Motor neuron (in vitro differentiated cells): ENCODE data around the gene USP11. TPM values are rescaled to one million over a fixed set of nuclear protein-coding genes. Genes with fewer than 3 reads are reported as not detected.

Source experiments
- ATAC-seq, 8 experiments: fragments of 200-7000 bp; cut with Tn5 transposase; replicated peaks in 6 of 8; 2 replicates each; pipeline ENCODE4 v1.8.0; 2021; ENCODE audit warnings: mild to moderate bottlenecking in 8 of 8, moderate library complexity in 8 of 8
- H3K27ac ChIP-seq, 2 donors: fragments of 250-450 bp; sonication (Bioruptor Pico); 2 replicates each; pipeline ENCODE4 v1.9.0; 2021; ENCODE audit warnings: antibody characterized with exemption in 2 of 2, mild to moderate bottlenecking in 2 of 2, moderate library complexity in 1 of 2
- H3K4me1 ChIP-seq, 2 donors: fragments of 250-450 bp; sonication (Bioruptor Pico); replicated peaks in 1 of 2; 2 replicates each; pipeline ENCODE4 v1.6.1; 2021; ENCODE audit warnings: antibody characterized with exemption in 2 of 2, mild to moderate bottlenecking in 2 of 2, moderate library complexity in 1 of 2
- H3K4me3 ChIP-seq, 5 donors: fragments of 250-450 bp; sonication (Bioruptor Pico); 2 replicates each; pipeline ENCODE4 v1.9.0; 2021; ENCODE audit warnings: antibody characterized with exemption in 5 of 5, mild to moderate bottlenecking in 5 of 5, moderate library complexity in 4 of 5
- WGBS, 10 experiments: fragments of 450-650 bp; shearing (Covaris generic); methylation state at CpG; one replicate each; pipeline ENCODE4 v1.0.0; 2022; 5-methylcytosine and 5-hydroxymethylcytosine counted together
- in situ Hi-C, 9 experiments: fragments of 400-800 bp; cut with MboI; loops; one replicate each; pipeline ENCODE4 v1.15.0; 2021; ENCODE audit warnings: low sequenced_read_pairs in 9 of 9, low pct_unique_long_range_greater_than_20kb in 2 of 9; ENCODE audit not compliant: unreplicated experiment in 9 of 9
- total RNA-seq, 8 experiments: library from RNA; unstranded; fragments of 300-600 nt; gene quantifications; 2 replicates each; pipeline versions ENCODE4 v1.2.3 to v1.2.4, GENCODE V29; 2022

The USP11 gene
- total RNA-seq, 8 experiments from 2014 or later = 25.0 to 167 (median 110) TPM

DNA sequence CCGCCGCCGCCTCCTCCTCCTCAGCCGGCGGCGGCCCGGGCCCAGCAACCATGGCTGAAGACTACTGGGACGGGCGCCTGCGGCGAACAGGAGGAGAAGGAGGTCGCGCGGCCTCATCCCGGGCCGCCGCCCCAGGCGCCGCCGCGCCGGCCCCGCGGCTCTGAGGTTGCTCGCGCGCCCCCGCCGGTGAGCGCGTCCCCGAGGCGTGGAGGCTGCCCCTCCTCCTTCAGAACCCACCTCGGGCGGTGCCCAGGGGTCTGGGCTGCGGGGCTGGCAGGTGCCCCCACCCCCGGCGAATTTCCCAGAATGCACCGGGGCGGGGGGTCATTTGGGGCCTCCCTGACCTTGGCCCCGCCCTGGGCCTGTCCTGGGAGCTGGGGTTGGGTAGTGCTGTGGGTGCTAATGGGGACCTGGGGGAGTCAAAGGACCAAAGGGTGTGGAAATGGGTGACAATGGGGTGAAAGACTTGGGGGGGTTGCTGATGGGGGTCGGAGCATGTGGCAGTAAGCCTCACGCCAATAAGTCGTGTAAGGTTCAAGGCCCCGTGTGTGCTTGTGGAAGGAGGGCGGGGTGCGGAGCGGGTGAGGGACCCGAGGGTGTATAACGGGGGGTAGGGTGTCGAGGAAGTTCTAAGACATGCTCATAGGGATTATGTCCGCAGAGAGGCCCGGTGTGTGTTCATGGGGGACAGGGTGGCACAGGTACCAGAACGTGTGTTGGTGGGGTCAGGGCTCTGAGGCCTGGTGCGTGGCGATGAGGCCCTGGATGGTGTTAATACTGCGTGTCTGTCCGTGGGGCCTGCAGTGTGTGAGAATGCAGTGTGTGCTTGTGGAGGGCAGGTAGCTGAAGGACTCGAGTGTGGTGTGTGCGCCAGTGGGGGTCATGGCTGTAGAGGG is 13.6 kb upstream of the USP11 start:
- ATAC-seq = peak in 6 of 8 experiments; percentile 0 to 17 (median 5)
- in situ Hi-C loops = loop anchor here in 6 of 9 experiments (25.0 kb wide), 2 partner anchors 168 to 293 kb away; no protein-coding TSS in a partner anchor
- no CpG with 5 or more reads among the region's 60 CpGs for WGBS, 10 experiments

DNA sequence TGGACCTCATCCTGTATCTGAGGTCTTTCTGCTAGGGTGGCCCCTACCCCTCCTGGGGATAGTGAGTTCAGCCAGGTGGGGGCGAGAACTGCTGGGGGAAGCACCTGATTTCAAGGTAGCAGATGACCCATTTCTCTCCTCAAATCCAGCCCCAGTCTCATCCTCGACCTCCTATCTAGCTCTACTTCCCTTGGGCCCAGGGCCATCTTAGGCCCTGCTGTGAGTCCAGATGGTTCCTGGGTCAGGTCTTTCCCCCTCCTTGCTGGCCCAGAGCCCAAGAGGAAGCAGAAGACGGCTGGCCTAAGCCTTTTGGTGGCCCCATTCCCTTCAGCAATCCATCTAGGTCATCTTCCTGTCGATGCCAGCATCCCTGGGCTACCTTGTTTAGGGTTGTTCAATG is 11.1 kb upstream of the USP11 start:
- in situ Hi-C loops = loop anchor here in 6 of 9 experiments (25.0 kb wide), 2 partner anchors 166 to 291 kb away; no protein-coding TSS in a partner anchor
- ATAC-seq = no peak
- WGBS, 10 experiments = 73% methylated on average over 3 of the region's 4 CpGs; no CpG with 5 or more reads in 9 of the 10 experiments

More for the DNA sequence above, 13.6 kb upstream of the USP11 start:
- peak overlapping the region; percentile 99 to 100 for H3K27ac ChIP-seq
- peak overlapping the region; percentile 71 to 97 (median 80) for H3K4me3 ChIP-seq
- peaks cover 16 to 19% of the 10 kb centered on the region in 2 donors for H3K4me1 ChIP-seq

DNA sequence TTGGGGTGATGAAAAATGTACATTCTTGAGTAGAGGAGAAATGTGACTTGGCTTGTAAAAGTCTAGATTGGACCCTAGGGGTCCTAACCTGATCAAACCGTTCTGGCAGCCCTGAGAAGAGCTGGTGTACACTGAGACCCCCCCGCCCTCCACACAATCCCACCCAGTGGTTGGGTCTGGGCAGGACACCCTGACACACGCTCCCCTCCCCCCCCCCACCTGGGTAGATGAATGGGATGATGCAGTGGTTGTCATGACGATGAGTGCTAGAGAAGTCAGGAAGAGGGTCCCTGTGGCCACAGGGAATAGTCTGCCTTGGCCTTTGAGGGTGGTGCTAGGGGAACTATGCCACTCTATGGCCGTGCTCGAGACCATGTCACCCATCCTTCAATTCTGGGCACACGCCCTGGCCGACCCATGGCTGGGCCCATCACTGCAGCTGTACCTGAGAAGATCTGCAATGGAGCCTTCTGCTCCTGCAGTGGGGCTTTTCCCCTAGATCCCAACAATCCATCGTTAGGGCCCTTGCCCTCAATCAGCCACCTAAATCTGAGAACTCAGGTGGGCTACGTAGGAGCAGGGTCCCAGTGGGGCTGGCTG is 10.0 kb upstream of the USP11 start:
- Histone ChIP-seq H3K27ac (no peak overlapping the region), H3K4me1 (peaks cover 7 to 11% of the 10 kb centered on the region in 2 donors), H3K4me3 (no peak overlapping the region)
- 100% methylated on average over 1 of the region's 10 CpGs; no CpG with 5 or more reads in 8 of the 10 experiments for WGBS, 10 experiments
- ATAC-seq = no peak
- in situ Hi-C loops = loop anchor here in 6 of 9 experiments (25.0 kb wide), 2 partner anchors 164 to 289 kb away; no protein-coding TSS in a partner anchor

More for the DNA sequence above, 11.1 kb upstream of the USP11 start:
- H3K27ac ChIP-seq = no peak overlapping the region
- H3K4me1 ChIP-seq = peaks cover 14 to 19% of the 10 kb centered on the region in 2 donors
- no peak overlapping the region for H3K4me3 ChIP-seq

DNA sequence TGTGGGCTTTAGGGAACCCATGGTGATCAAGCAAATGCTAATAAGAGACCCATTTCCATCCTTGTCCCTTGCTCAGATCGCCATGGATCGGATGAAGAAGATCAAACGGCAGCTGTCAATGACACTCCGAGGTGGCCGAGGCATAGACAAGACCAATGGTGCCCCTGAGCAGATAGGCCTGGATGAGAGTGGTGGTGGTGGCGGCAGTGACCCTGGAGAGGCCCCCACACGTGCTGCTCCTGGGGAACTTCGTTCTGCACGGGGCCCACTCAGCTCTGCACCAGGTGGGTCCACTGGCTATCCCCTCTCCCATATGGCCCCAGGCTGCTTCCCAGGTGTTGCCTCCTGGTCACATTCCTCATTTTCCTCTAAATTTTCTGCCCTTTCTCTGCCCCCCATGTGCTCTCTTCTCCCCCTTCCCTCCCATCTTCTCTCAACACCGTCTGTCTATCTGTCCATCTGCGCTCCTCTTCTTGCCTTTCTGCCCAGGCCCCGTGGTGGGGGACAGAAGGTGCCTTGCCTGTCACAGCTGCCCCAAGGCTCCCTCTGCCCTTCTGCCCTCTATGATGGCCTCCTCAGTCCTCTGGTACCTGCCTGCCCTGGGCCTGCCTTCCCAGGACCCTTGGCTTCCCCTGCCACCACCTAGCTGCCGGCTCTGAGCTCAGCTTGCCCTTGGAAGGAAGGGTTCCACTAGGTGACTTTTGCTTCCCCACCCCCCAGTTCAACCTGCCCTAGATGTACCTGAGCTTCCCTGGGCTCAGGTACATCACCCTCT is 9.1 kb upstream of the USP11 start:
- no peak for ATAC-seq
- 76 to 100% (median 81%) methylated on average over 1 to 3 of the region's 13 CpGs; no CpG with 5 or more reads in 7 of the 10 experiments for WGBS, 10 experiments
- no peak overlapping the region for H3K27ac ChIP-seq
- in situ Hi-C loops = loop anchor here in 6 of 9 experiments (25.0 kb wide), 2 partner anchors 164 to 289 kb away; no protein-coding TSS in a partner anchor
- H3K4me3 ChIP-seq = no peak overlapping the region
- peaks cover 7 to 11% of the 10 kb centered on the region in 2 donors for H3K4me1 ChIP-seq

DNA sequence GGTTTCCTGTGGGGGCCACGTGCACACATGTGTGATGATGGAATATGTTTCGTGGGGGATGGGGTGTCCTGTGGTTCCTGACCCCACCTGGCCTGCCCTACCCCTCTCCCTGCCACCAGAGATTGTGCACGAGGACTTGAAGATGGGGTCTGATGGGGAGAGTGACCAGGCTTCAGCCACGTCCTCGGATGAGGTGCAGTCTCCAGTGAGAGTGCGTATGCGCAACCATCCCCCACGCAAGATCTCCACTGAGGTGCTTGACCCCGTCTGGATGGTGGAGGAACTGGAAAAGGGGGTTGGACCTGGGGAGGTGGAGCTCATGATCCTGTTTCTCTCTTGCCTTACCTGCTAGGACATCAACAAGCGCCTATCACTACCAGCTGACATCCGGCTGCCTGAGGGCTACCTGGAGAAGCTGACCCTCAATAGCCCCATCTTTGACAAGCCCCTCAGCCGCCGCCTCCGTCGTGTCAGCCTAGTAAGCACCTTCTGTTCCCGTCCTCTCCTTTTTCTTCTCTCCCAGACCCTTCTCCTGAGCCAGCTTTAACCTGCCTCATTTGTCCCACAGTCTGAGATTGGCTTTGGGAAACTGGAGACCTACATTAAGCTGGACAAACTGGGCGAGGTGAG is 8.4 kb upstream of the USP11 start:
- Histone ChIP-seq H3K4me3 (no peak overlapping the region), H3K4me1 (peaks cover 7 to 11% of the 10 kb centered on the region in 2 donors), H3K27ac (no peak overlapping the region)
- WGBS, 10 experiments = 80 to 93% (median 84%) methylated on average over 1 to 8 of the region's 17 CpGs; no CpG with 5 or more reads in 7 of the 10 experiments
- ATAC-seq = no peak
- in situ Hi-C loops = loop anchor here in 6 of 9 experiments (25.0 kb wide), 2 partner anchors 163 to 288 kb away; no protein-coding TSS in a partner anchor

DNA sequence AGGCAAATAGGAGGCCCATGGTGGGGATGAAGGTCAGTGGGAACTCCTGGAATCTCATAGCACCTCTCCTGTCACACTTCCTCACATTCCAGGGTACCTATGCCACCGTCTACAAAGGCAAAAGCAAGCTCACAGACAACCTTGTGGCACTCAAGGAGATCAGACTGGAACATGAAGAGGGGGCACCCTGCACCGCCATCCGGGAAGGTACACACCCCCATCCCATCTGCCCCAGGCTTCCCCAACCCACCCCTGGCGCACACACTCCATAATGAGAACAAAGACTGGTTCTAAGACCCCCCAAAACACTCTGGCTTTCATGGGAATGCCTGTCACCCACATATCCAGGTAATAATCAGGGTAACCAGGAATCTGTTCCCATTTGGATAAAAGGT is 7.9 kb upstream of the USP11 start:
- in situ Hi-C loops = loop anchor here in 7 of 9 experiments (25.0 kb wide), 3 partner anchors 137 to 287 kb away; partner anchors contain the start of gene ZNF157 (in 1 of the 7)
- WGBS, 10 experiments = 100% methylated on average over 3 of the region's 4 CpGs; no CpG with 5 or more reads in 9 of the 10 experiments
- peaks cover 7 to 11% of the 10 kb centered on the region in 2 donors for H3K4me1 ChIP-seq
- no peak overlapping the region for H3K4me3 ChIP-seq
- no peak for ATAC-seq
- no peak overlapping the region for H3K27ac ChIP-seq

DNA sequence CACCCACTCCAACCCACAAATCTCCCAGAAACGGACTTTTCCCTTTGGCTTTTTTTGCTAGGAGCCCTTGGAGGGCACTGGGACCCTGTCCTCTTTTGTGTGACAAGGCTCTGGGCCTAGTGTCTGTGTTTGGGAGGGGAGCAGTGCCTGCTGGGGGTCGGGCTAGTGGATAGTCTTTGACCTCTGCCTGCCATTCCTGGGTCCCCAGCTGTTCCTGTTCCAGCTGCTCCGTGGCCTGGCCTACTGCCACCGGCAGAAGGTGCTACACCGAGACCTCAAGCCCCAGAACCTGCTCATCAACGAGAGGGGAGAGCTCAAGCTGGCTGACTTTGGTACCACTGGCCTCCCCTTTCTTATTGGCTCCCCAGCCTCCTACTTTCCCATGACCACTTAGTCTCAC is 6.7 kb upstream of the USP11 start:
- in situ Hi-C loops = loop anchor here in 1 of 9 experiments (25.0 kb wide), 1 partner anchor 136 kb away; the partner anchor contains the start of gene ZNF157
- no peak for ATAC-seq
- Histone ChIP-seq H3K4me1 (no peaks in the 10 kb centered on the region), H3K27ac (no peak overlapping the region), H3K4me3 (no peak overlapping the region)
- WGBS, 10 experiments = 83 to 92% methylated on average over 1 to 2 of the region's 6 CpGs; no CpG with 5 or more reads in 8 of the 10 experiments

DNA sequence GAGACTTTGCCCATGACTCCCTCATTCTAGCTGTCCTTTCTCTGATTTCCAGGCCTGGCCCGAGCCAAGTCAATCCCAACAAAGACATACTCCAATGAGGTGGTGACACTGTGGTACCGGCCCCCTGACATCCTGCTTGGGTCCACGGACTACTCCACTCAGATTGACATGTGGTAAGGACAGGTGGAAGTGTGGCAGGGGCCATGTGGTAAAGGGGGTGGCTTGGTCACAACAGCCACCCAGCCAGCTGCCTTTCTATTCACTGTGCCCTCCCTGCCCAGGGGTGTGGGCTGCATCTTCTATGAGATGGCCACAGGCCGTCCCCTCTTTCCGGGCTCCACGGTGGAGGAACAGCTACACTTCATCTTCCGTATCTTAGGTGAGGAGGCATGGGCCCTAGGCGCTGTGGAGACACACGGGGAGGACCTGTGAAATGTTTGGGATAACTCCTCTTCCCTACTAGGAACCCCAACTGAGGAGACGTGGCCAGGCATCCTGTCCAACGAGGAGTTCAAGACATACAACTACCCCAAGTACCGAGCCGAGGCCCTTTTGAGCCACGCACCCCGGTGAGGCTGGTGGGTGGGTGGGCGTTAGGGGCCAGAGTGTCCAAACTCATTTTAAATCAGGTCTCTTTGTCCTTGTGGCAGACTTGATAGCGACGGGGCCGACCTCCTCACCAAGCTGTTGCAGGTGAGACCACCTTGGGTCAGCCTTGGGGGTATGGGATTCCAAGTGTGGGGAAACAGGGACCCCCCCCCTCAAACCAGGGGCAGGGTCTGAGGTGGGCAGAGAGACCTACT is 6.1 kb upstream of the USP11 start:
- 93% methylated on average over 2 of the region's 19 CpGs; no CpG with 5 or more reads in 9 of the 10 experiments for WGBS, 10 experiments
- in situ Hi-C loops = loop anchor here in 1 of 9 experiments (25.0 kb wide), 1 partner anchor 136 kb away; the partner anchor contains the start of gene ZNF157

DNA sequence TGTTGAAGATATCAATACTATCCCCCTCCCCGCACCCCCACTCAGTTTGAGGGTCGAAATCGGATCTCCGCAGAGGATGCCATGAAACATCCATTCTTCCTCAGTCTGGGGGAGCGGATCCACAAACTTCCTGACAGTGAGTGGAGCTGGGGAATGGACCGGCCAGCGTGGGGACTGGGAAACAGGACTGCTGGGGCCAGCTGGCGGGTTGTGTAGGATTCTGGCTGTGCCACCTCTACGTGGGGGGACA is 5.5 kb upstream of the USP11 start:
- Histone ChIP-seq H3K27ac (no peak overlapping the region), H3K4me3 (no peak overlapping the region), H3K4me1 (peaks cover 5 to 6% of the 10 kb centered on the region in 2 donors)
- ATAC-seq = no peak
- 80 to 100% (median 100%) methylated on average over 1 to 3 of the region's 9 CpGs; no CpG with 5 or more reads in 7 of the 10 experiments for WGBS, 10 experiments
- in situ Hi-C loops = loop anchor here in 1 of 9 experiments (25.0 kb wide), 1 partner anchor 135 kb away; the partner anchor contains the start of gene ZNF157

More for the DNA sequence above, 6.1 kb upstream of the USP11 start:
- H3K4me1 ChIP-seq = peaks cover 0 to under 1% of the 10 kb centered on the region in 2 donors
- no peak overlapping the region for H3K27ac ChIP-seq
- no peak for ATAC-seq
- no peak overlapping the region for H3K4me3 ChIP-seq

DNA sequence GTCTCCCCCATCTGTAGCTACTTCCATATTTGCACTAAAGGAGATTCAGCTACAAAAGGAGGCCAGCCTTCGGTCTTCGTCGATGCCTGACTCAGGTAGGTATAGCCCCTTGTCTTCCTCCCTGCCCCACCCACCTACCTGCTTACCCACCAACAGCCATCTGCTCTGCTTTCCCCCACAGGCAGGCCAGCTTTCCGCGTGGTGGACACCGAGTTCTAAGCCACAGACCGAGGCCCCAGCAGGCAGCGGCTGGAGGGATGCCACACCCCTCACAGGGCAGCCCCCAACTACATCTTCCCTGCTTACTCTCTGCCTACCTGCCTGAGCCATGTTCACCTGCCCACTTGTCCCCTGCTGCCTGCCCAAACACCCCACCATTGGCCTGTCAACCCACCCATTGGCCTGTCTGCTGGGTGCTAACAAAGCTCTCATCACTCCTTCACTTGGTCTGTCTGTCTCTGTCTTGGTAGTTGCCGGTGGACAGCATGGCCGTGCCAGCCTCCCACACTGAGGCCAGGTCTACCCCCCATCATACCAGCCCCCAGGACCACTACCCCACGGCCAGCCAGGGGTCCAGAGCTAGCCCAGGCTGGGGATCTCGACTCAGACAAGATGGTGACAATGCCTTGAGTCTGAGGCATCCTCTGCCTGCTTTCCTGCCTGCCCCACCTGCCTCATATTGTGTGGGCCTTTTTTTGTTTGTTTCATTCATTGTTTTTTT is 4.1 kb upstream of the USP11 start:
- peaks cover 8% of the 10 kb centered on the region in 2 donors for H3K4me1 ChIP-seq
- in situ Hi-C loops = loop anchor here in 1 of 9 experiments (25.0 kb wide), 1 partner anchor 134 kb away; the partner anchor contains the start of gene ZNF157
- no peak overlapping the region for H3K27ac ChIP-seq
- WGBS, 10 experiments = 100% methylated on average over 2 to 3 of the region's 12 CpGs; no CpG with 5 or more reads in 8 of the 10 experiments
- no peak for ATAC-seq
- H3K4me3 ChIP-seq = no peak overlapping the region

DNA sequence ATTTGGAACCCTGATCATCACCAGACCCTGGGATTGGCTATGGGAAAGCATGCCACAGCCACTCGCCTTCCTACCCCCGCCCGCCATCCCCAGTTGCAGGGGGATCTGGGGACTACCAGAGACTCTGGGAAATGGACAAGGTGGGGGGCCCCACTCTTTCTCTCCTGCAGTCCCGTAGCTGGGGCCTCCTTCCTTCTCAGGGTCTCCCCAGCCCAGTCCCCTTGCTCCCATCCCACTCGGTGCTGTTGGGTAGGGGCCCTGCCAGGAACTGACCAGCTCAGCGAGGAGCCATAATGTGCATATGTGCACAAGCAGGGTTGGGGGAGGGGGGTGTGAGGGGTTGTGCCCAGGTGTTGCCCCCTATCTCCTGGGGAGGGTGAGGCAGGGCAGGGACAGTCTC is 3.4 kb upstream of the USP11 start:
- no CpG with 5 or more reads among the region's 6 CpGs for WGBS, 10 experiments
- Histone ChIP-seq H3K4me3 (no peak overlapping the region), H3K27ac (no peak overlapping the region), H3K4me1 (peaks cover 8% of the 10 kb centered on the region in 2 donors)
- ATAC-seq = no peak
- in situ Hi-C loops = loop anchor here in 1 of 9 experiments (25.0 kb wide), 1 partner anchor 133 kb away; the partner anchor contains the start of gene ZNF157
